MM.1S (cell line): Measurements from ENCODE around the gene NRGN.

Experiments
- CTCF ChIP-seq: fragments of 300-600 bp; sonication (generic); IDR thresholded peaks from 2 replicates; pipeline ENCODE4 v1.5.1; 2016; ENCODE audit warnings: antibody characterized with exemption, low read length, mixed read lengths
- EZH2 ChIP-seq: fragments of 300-600 bp; sonication (generic); optimal IDR thresholded peaks from 2 replicates; pipeline ENCODE3; 2017; ENCODE audit warnings: low read depth, mild to moderate bottlenecking, antibody characterized with exemption, low read length, mixed read lengths

GRCh38 chr11:124732230-124732629 is 7.5 kb upstream of the NRGN start:
- TF ChIP-seq CTCF (no peak), EZH2 (no peak)
